BLaER1 (cell line): Measurements from ENCODE around the gene EPB41L3.

Experiments
- H3K27ac ChIP-seq: shearing (Covaris generic); formaldehyde crosslinking; 2 replicates; pipeline ENCODE4 v1.8.1; 2022
- H3K27me3 ChIP-seq: shearing (Covaris generic); formaldehyde crosslinking; 2 replicates; pipeline ENCODE4 v1.8.1; 2022
- H3K36me3 ChIP-seq: shearing (Covaris generic); formaldehyde crosslinking; 2 replicates; pipeline ENCODE4 v1.8.1; 2022
- H3K4me1 ChIP-seq: shearing (Covaris generic); formaldehyde crosslinking; 2 replicates; pipeline ENCODE4 v1.8.1; 2022
- H3K4me2 ChIP-seq: shearing (Covaris generic); formaldehyde crosslinking; 2 replicates; pipeline ENCODE4 v1.8.1; 2022
- H3K4me3 ChIP-seq: shearing (Covaris generic); formaldehyde crosslinking; 2 replicates; pipeline ENCODE4 v1.8.1; 2022
- H3K9ac ChIP-seq: shearing (Covaris generic); formaldehyde crosslinking; 2 replicates; pipeline ENCODE4 v1.8.1; 2022
- H3K9me3 ChIP-seq: shearing (Covaris generic); formaldehyde crosslinking; 2 replicates; pipeline ENCODE4 v1.8.1; 2022
- H4K20me1 ChIP-seq: shearing (Covaris generic); formaldehyde crosslinking; 2 replicates; pipeline ENCODE4 v1.8.1; 2022
- Cebpa-rat ChIP-seq: shearing (Covaris generic); IDR thresholded peaks from 2 replicates; pipeline ENCODE4 v1.8.1; 2022

Gene EPB41L3

GRCh38 chr18:5397102-5397501 is 146.7 kb downstream of the EPB41L3 start:
- no peaks in the 10 kb centered on the region for H3K9me3 ChIP-seq
- no peak for TF ChIP-seq Cebpa-rat
- no peaks in the 10 kb centered on the region for H3K27me3 ChIP-seq
- no peak overlapping the region for H3K27ac ChIP-seq
- H3K36me3 ChIP-seq, result no peaks in the 10 kb centered on the region
- H3K4me3 ChIP-seq, result no peak overlapping the region
- no peak overlapping the region for H3K9ac ChIP-seq
- no peaks in the 10 kb centered on the region for H3K4me1 ChIP-seq
- no peaks in the 10 kb centered on the region for H4K20me1 ChIP-seq
- no peak overlapping the region for H3K4me2 ChIP-seq

GRCh38 chr18:5395860-5396448 is 147.8 kb downstream of the EPB41L3 start:
- Histone ChIP-seq H3K27ac (no peak overlapping the region), H3K36me3 (no peaks in the 10 kb centered on the region), H3K4me1 (no peaks in the 10 kb centered on the region), H3K27me3 (no peaks in the 10 kb centered on the region), H3K4me2 (no peak overlapping the region), H3K9ac (no peak overlapping the region), H3K4me3 (no peak overlapping the region), H4K20me1 (no peaks in the 10 kb centered on the region), H3K9me3 (no peaks in the 10 kb centered on the region)
- TF ChIP-seq Cebpa-rat, result no peak; the same call in 1 of the 2 replicates

- H3K4me1 ChIP-seq, result no peaks in the 10 kb centered on the region
- TF ChIP-seq Cebpa-rat, result no peak
Observed at GRCh38 chr18:5393779-5394178, 150.0 kb downstream of the EPB41L3 start.

GRCh38 chr18:5391409-5391808 is 152.4 kb downstream of the EPB41L3 start:
- TF ChIP-seq Cebpa-rat, result no peak
- H4K20me1 ChIP-seq, result no peaks in the 10 kb centered on the region

More at GRCh38 chr18:5393779-5394178, 150.0 kb downstream of the EPB41L3 start:
- H3K4me3 ChIP-seq, result no peak overlapping the region
- no peak overlapping the region for H3K27ac ChIP-seq
- no peak overlapping the region for H3K4me2 ChIP-seq
- no peaks in the 10 kb centered on the region for H3K27me3 ChIP-seq
- H3K9ac ChIP-seq, result no peak overlapping the region
- H3K36me3 ChIP-seq, result no peaks in the 10 kb centered on the region
- H3K9me3 ChIP-seq, result no peaks in the 10 kb centered on the region
- H4K20me1 ChIP-seq, result no peaks in the 10 kb centered on the region

GRCh38 chr18:5389356-5389755 is 154.4 kb downstream of the EPB41L3 start:
- H3K9me3 ChIP-seq, result no peaks in the 10 kb centered on the region
- no peak overlapping the region for H3K27ac ChIP-seq
- H3K4me1 ChIP-seq, result no peaks in the 10 kb centered on the region
- H3K4me2 ChIP-seq, result no peak overlapping the region
- no peaks in the 10 kb centered on the region for H3K27me3 ChIP-seq
- no peaks in the 10 kb centered on the region for H4K20me1 ChIP-seq
- H3K4me3 ChIP-seq, result no peak overlapping the region
- no peak overlapping the region for H3K9ac ChIP-seq
- H3K36me3 ChIP-seq, result no peaks in the 10 kb centered on the region
- TF ChIP-seq Cebpa-rat, result no peak

More at GRCh38 chr18:5391409-5391808, 152.4 kb downstream of the EPB41L3 start:
- Histone ChIP-seq H3K9ac (no peak overlapping the region), H3K4me2 (no peak overlapping the region), H3K4me1 (no peaks in the 10 kb centered on the region), H3K9me3 (no peaks in the 10 kb centered on the region), H3K4me3 (no peak overlapping the region), H3K36me3 (no peaks in the 10 kb centered on the region), H3K27me3 (no peaks in the 10 kb centered on the region), H3K27ac (no peak overlapping the region)

GRCh38 chr18:5388896-5389295 is 154.9 kb downstream of the EPB41L3 start:
- TF ChIP-seq Cebpa-rat, result no peak
- no peaks in the 10 kb centered on the region for H3K36me3 ChIP-seq
- no peak overlapping the region for H3K9ac ChIP-seq
- H3K27ac ChIP-seq, result no peak overlapping the region
- no peak overlapping the region for H3K4me2 ChIP-seq
- H3K9me3 ChIP-seq, result no peaks in the 10 kb centered on the region
- H3K27me3 ChIP-seq, result no peaks in the 10 kb centered on the region
- no peak overlapping the region for H3K4me3 ChIP-seq
- no peaks in the 10 kb centered on the region for H4K20me1 ChIP-seq
- no peaks in the 10 kb centered on the region for H3K4me1 ChIP-seq

GRCh38 chr18:5380586-5380985 is 163.2 kb downstream of the EPB41L3 start:
- no peaks in the 10 kb centered on the region for H3K36me3 ChIP-seq
- H3K4me2 ChIP-seq, result no peak overlapping the region
- H3K9ac ChIP-seq, result no peak overlapping the region
- no peak overlapping the region for H3K4me3 ChIP-seq
- H4K20me1 ChIP-seq, result no peaks in the 10 kb centered on the region
- H3K9me3 ChIP-seq, result no peaks in the 10 kb centered on the region
- H3K27me3 ChIP-seq, result no peaks in the 10 kb centered on the region
- no peak overlapping the region for H3K27ac ChIP-seq
- no peak for TF ChIP-seq Cebpa-rat
- H3K4me1 ChIP-seq, result no peaks in the 10 kb centered on the region

GRCh38 chr18:5376986-5377385 is 166.8 kb downstream of the EPB41L3 start:
- Histone ChIP-seq H3K9ac (no peak overlapping the region), H4K20me1 (no peaks in the 10 kb centered on the region), H3K4me3 (no peak overlapping the region), H3K27ac (no peak overlapping the region), H3K36me3 (no peaks in the 10 kb centered on the region), H3K4me1 (no peaks in the 10 kb centered on the region), H3K4me2 (no peak overlapping the region), H3K27me3 (no peaks in the 10 kb centered on the region), H3K9me3 (no peaks in the 10 kb centered on the region)
- no peak for TF ChIP-seq Cebpa-rat

- H3K27me3 ChIP-seq, result no peaks in the 10 kb centered on the region
- no peak overlapping the region for H3K4me3 ChIP-seq
- no peaks in the 10 kb centered on the region for H4K20me1 ChIP-seq
- H3K36me3 ChIP-seq, result no peaks in the 10 kb centered on the region
- H3K9ac ChIP-seq, result no peak overlapping the region
- no peaks in the 10 kb centered on the region for H3K9me3 ChIP-seq
- no peak overlapping the region for H3K4me2 ChIP-seq
- H3K4me1 ChIP-seq, result no peaks in the 10 kb centered on the region
- no peak for TF ChIP-seq Cebpa-rat
- no peak overlapping the region for H3K27ac ChIP-seq
Observed at GRCh38 chr18:5370332-5370731, 173.5 kb downstream of the EPB41L3 start.

- H3K36me3 ChIP-seq, result no peaks in the 10 kb centered on the region
- H3K9me3 ChIP-seq, result no peaks in the 10 kb centered on the region
- H3K27me3 ChIP-seq, result no peaks in the 10 kb centered on the region
- H3K4me2 ChIP-seq, result no peak overlapping the region
- no peaks in the 10 kb centered on the region for H3K4me1 ChIP-seq
- no peak overlapping the region for H3K9ac ChIP-seq
- TF ChIP-seq Cebpa-rat, result no peak
- no peak overlapping the region for H3K27ac ChIP-seq
- no peaks in the 10 kb centered on the region for H4K20me1 ChIP-seq
- H3K4me3 ChIP-seq, result no peak overlapping the region
Observed at GRCh38 chr18:5369513-5369912, 174.3 kb downstream of the EPB41L3 start.

GRCh38 chr18:5365443-5365842 is 178.4 kb downstream of the EPB41L3 start:
- Histone ChIP-seq H3K9me3 (no peaks in the 10 kb centered on the region), H3K36me3 (no peaks in the 10 kb centered on the region), H3K4me3 (no peak overlapping the region), H4K20me1 (no peaks in the 10 kb centered on the region), H3K9ac (no peak overlapping the region), H3K27me3 (no peaks in the 10 kb centered on the region), H3K4me1 (no peaks in the 10 kb centered on the region), H3K27ac (no peak overlapping the region), H3K4me2 (no peak overlapping the region)
- TF ChIP-seq Cebpa-rat, result no peak
